HL-60 (cell line): ENCODE results near the gene FCRL1.

Experiments used
- POLR2AphosphoS5 ChIP-seq: IDR thresholded peaks from 2 replicates; pipeline ENCODE4 v1.6.1; 2012; ENCODE audit warnings: low read depth
- TF ChIP-seq, protein P1 (sequence below): IDR thresholded peaks from one replicate; pipeline ENCODE4 v1.5.1; 2011; ENCODE audit warnings: low read length, control low read depth, inconsistent platforms; ENCODE audit not compliant: insufficient read depth

DNA sequence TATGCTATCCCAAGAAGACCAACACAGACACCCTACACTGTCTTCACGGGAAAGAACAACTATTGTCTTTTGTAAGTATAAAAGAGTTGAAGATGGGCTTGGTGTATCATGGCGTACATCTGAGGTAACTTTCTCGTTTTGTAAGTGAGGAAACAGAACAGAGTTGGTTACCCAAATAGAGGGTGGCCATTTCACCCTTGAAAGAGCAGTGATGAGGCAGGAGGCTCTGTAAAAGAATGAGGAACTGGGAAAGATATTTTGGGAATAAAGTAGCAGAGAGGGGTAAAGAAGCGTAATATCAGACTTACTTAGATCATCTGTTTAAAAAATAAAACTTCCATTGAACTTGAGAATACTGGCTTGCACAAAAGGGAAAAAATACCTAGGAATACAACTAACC lies 61.9 kb downstream of the FCRL1 start:
- TF ChIP-seq, protein P1, sequence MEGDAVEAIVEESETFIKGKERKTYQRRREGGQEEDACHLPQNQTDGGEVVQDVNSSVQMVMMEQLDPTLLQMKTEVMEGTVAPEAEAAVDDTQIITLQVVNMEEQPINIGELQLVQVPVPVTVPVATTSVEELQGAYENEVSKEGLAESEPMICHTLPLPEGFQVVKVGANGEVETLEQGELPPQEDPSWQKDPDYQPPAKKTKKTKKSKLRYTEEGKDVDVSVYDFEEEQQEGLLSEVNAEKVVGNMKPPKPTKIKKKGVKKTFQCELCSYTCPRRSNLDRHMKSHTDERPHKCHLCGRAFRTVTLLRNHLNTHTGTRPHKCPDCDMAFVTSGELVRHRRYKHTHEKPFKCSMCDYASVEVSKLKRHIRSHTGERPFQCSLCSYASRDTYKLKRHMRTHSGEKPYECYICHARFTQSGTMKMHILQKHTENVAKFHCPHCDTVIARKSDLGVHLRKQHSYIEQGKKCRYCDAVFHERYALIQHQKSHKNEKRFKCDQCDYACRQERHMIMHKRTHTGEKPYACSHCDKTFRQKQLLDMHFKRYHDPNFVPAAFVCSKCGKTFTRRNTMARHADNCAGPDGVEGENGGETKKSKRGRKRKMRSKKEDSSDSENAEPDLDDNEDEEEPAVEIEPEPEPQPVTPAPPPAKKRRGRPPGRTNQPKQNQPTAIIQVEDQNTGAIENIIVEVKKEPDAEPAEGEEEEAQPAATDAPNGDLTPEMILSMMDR, result no peak
- no peak for TF ChIP-seq POLR2AphosphoS5
